Epithelial cell of esophagus (primary cell): ENCODE measurements around the gene CEP135.
"Not testable (repeated sequence)": the region's sequence is repeated elsewhere in the genome, so short reads cannot be mapped to it uniquely, and the experiment has no call there.

Experiments used
- DNase-seq: peaks from one replicate; pipeline ENCODE4 v3.0.0; 2010; ENCODE audit warnings: low read depth
- H3K4me3 ChIP-seq: 2 replicates; pipeline ENCODE4 v1.5.1; 2011; ENCODE audit warnings: mild to moderate bottlenecking, low read length, control low read depth
- TF ChIP-seq, protein P1 (sequence below): IDR thresholded peaks from 2 replicates; pipeline ENCODE4 v1.5.1; 2011; ENCODE audit warnings: low read depth, mild to moderate bottlenecking, low read length, control low read depth, inconsistent platforms; ENCODE audit not compliant: insufficient read depth; ENCODE audit errors: missing control alignments

CEP135 gene

DNA sequence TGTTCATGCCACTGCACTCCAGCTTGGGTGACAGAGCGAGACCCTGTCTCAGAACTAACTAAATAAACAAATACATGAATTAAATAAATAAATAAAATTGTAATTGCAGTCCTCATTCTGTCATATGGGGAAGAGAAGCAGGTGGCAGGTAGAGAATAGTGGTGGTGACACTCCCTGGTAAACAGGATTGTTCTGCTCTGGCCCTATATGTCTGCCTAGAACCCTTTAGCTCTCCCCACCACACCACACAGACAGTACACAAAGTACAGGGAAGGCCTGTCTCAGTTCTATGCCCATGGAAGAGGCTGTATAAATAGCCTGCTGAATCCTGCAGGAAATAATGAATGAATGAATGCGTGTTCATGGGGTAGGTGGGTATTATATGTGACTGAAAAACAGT, 117.7 kb downstream of the CEP135 start:
- TF ChIP-seq, protein P1, sequence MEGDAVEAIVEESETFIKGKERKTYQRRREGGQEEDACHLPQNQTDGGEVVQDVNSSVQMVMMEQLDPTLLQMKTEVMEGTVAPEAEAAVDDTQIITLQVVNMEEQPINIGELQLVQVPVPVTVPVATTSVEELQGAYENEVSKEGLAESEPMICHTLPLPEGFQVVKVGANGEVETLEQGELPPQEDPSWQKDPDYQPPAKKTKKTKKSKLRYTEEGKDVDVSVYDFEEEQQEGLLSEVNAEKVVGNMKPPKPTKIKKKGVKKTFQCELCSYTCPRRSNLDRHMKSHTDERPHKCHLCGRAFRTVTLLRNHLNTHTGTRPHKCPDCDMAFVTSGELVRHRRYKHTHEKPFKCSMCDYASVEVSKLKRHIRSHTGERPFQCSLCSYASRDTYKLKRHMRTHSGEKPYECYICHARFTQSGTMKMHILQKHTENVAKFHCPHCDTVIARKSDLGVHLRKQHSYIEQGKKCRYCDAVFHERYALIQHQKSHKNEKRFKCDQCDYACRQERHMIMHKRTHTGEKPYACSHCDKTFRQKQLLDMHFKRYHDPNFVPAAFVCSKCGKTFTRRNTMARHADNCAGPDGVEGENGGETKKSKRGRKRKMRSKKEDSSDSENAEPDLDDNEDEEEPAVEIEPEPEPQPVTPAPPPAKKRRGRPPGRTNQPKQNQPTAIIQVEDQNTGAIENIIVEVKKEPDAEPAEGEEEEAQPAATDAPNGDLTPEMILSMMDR: no peak
- DNase-seq: no peak
- no peak overlapping the region for H3K4me3 ChIP-seq

DNA sequence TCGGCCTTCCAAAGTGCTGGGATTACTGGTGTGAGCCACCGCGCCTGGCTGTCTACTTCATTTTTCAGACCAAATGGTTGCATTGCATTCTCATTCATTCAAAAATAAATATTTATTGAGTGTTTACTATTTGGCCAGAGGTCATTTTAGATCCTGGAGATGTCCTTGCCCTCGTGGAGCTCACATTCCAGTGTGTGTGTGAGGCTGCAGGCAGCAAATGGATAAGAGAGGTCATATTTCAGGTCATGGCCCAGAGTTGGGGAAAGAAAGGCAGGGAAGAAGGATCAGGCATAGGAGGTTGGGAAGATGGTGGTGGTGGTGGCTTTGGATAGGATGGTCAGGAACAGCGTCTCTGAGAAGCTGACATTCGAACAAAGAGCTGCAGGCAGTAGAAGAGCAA, 119.1 kb downstream of the CEP135 start:
- no peak for DNase-seq
- no peak overlapping the region for H3K4me3 ChIP-seq
- TF ChIP-seq, protein P1: no peak

DNA sequence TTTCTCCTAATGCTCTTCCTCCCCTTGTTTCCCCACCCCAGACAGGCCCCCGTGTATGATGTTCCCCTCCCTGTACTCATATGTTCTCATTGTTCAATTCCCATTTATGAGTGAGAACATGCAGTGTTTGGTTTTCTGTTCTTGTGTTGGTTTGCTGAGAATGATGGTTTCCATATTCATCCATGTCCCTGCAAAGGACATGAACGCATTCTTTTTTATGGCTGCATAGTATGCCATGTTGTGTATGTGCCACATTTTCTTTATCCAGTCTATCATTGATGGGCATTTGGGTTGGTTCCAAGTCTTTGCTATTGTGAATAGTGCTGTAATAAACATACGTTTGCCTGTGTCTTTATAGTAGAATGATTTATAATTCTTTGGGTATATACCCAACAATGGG, 124.0 kb downstream of the CEP135 start:
- not testable (repeated sequence) for DNase-seq, H3K4me3 ChIP-seq

DNA sequence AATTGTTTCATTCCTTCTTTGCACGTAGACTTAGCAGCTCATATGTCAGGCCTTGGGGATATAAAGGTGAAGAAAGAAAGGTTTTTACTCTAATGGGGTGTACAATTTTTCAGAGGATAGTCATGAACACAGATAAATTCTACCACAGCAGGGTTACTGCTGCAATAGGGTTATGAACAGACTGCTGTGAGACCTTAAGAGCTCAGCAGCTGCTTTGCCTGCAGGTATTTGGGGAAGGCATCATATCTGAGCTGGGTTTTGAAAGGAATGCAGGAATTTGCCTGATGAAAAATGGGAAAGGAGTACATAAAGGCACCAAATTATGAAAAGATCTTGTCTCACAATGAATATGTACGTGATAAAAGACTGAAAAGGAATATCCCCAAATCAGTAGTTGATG, 128.9 kb downstream of the CEP135 start:
- TF ChIP-seq, protein P1: no peak
- no peak for DNase-seq
- H3K4me3 ChIP-seq: no peak overlapping the region

DNA sequence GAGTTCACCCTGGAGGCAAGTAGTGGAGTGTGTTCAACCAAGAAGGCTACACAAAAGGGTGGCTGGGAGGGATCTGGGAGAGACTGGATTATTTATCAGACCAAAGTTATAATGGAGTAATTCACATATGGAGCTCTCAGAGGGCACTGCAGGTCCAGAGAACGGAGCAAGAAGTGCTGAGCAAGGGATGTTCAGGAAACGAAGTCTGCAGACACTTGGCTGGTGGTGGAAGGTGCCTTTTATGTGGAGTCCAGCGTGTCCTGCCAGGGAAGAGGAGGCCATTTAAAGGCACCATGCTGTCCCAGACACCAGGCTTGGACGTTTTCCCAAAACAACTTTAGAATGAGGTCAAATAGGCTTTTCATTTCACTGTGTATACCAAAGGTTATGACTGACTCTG, 130.1 kb downstream of the CEP135 start:
- H3K4me3 ChIP-seq: no peak overlapping the region
- TF ChIP-seq, protein P1: no peak
- no peak for DNase-seq

DNA sequence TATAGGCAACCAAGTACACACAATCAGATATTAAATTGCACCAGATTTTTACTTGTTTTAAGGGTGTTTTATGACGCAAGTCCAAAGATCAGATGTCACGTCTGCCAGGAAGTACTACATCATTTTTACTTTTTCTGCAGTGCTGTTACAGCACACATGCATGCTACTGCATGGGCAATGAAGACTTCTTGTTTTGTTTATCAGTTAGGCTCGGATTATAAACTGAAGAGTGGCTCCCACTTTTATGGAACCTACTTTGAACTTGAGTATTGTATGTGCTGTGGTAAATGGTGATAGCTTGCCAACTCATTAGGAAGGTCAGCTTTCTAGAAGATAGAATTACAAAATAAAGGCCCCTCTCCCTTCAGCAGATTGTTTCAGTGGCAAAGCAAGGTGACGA, 131.6 kb downstream of the CEP135 start:
- TF ChIP-seq, protein P1: no peak
- no peak overlapping the region for H3K4me3 ChIP-seq
- DNase-seq: no peak

DNA sequence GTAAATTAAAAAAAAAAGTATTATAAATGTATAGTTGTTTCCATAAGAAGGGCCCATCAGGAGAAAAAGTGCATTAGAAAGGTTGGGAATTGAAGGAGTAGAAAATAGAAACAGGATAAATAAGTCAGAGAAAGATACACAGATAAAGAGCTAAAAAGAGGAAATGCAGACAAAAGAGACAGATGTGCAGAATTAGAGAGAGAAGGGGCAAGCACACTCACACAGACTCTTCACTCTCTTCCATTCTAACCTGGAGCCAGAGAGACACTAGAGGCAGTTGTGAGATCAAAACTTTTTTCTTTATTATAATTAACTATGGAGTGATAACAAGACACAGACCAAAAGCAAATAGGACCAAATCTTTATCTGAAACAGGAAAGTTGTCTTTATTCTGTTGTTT, 134.1 kb downstream of the CEP135 start:
- no peak for DNase-seq
- TF ChIP-seq, protein P1: no peak
- H3K4me3 ChIP-seq: no peak overlapping the region
